Endodermal cell (in vitro differentiated cells): ENCODE results near the gene NOTCH2. TPM values are rescaled to one million over a fixed set of nuclear protein-coding genes. Genes with fewer than 3 reads are reported as not detected.
"Not testable (repeated sequence)": the region's sequence is repeated elsewhere in the genome, so short reads cannot be mapped to it uniquely, and the experiment has no call there.

Experiments used
- DNase-seq: peaks from one replicate; pipeline ENCODE4 v3.0.0-alpha.2; 2017
- H3K27ac ChIP-seq: 2 replicates; pipeline ENCODE4 v1.5.1; 2013; ENCODE audit warnings: mild to moderate bottlenecking, low read depth, low read length, moderate library complexity
- H3K27me3 ChIP-seq: 2 replicates; pipeline ENCODE4 v1.6.1; 2013; ENCODE audit warnings: mild to moderate bottlenecking, low read length, moderate library complexity; ENCODE audit not compliant: insufficient read depth, control insufficient read depth, poor library complexity, severe bottlenecking
- H3K36me3 ChIP-seq: 2 replicates; pipeline ENCODE4 v1.7.0; 2013; ENCODE audit warnings: mild to moderate bottlenecking, low read length, moderate library complexity; ENCODE audit not compliant: control insufficient read depth, insufficient read depth
- H3K4me1 ChIP-seq: one replicate; pipeline ENCODE4 v1.7.0; 2013; ENCODE audit warnings: low read length; ENCODE audit not compliant: control insufficient read depth, insufficient read depth
- H3K4me3 ChIP-seq: 2 replicates; pipeline ENCODE4 v1.5.1; 2013; ENCODE audit warnings: mild to moderate bottlenecking, low read length, moderate library complexity
- H3K9ac ChIP-seq: 2 replicates; pipeline ENCODE4 v1.6.1; 2013; ENCODE audit warnings: mild to moderate bottlenecking, low read length, moderate library complexity; ENCODE audit not compliant: poor library complexity, severe bottlenecking; ENCODE audit errors: extremely low read depth
- H3K9me3 ChIP-seq: 2 replicates; pipeline ENCODE4 v1.6.1; 2013; ENCODE audit warnings: mild to moderate bottlenecking, low read length, moderate library complexity; ENCODE audit not compliant: control insufficient read depth
- H3K27ac Mint-ChIP-seq: 2 replicates; pipeline ENCODE4 v1.8.0; 2020; ENCODE audit warnings: mixed read lengths
- H3K27me3 Mint-ChIP-seq: 2 replicates; pipeline ENCODE4 v1.8.0; 2021; ENCODE audit warnings: mild to moderate bottlenecking, mixed read lengths; ENCODE audit not compliant: insufficient read depth
- H3K36me3 Mint-ChIP-seq: 2 replicates; pipeline ENCODE4 v1.8.0; 2020; ENCODE audit warnings: low read depth, mixed read lengths
- H3K4me1 Mint-ChIP-seq: 2 replicates; pipeline ENCODE4 v1.8.0; 2020; ENCODE audit warnings: mixed read lengths
- H3K4me3 Mint-ChIP-seq: 2 replicates; pipeline ENCODE4 v1.8.0; 2020; ENCODE audit warnings: mild to moderate bottlenecking, moderate library complexity, mixed read lengths
- H3K9me3 Mint-ChIP-seq: 2 replicates; pipeline ENCODE4 v1.8.0; 2020; ENCODE audit warnings: mild to moderate bottlenecking, mixed read lengths
- WGBS, 2 experiments: methylation state at CpG; one replicate each; pipeline versions ENCODE4 v1.1.5 to v1.1.7; 2013; ENCODE audit warnings: missing lambda C conversion rate in 2 of 2, mixed read lengths in 1 of 2; ENCODE audit not compliant: insufficient coverage in 1 of 2, insufficient read length in 1 of 2; 5-methylcytosine and 5-hydroxymethylcytosine counted together
- total RNA-seq, 2 donors: library from RNA; stranded (reverse); fragmentation: NEBNext Ultra II Directional in 1 of 2; extraction: Animal tissue kit (Norgen Biotek cat#: 25700) in 1 of 2; gene quantifications; 2 replicates in 1 of 2; 3 replicates in 1 of 2; pipeline ENCODE4 v1.2.1, GENCODE V29; 2021

Gene NOTCH2
- total RNA-seq, 2 donors from 2014 or later: 79.0 to 88.3 TPM

DNA sequence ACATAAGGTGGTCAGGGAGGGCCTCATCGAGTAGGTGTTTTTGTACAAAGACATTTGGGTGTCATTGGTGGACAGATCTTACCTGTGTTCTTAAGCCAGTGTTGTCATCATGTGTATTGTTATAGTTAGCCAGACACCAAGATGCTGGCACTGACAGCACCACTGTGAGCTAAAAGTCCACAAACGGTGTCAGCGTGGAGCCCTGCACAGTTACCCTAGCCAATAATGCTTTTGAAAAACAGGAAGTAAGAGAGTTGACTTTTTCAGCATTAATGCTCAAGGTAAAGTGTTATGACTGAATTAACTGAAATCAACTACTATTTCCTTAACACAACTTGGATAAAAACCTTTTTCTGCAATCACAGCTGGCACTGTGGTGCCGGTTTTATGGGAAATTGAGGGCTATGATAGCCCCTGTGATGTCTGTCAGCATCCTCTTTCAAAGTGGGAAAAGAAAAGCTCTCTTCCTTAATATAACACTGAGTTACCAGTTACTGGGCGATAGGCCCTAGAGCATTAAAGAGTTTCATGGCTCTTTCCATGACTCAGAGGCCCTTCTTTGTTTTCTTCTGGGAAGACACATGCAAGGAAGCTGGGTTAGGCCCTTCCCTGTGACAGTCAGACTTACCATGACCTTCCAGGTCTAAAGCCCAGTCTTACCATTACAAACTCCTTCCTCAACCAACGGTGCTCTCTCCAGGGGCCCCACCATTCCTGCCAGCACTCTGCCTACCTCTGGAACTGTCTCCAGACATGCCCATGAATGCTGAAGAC is 29.7 kb upstream of the NOTCH2 start:
- not testable (repeated sequence) for H3K27ac ChIP-seq

DNA sequence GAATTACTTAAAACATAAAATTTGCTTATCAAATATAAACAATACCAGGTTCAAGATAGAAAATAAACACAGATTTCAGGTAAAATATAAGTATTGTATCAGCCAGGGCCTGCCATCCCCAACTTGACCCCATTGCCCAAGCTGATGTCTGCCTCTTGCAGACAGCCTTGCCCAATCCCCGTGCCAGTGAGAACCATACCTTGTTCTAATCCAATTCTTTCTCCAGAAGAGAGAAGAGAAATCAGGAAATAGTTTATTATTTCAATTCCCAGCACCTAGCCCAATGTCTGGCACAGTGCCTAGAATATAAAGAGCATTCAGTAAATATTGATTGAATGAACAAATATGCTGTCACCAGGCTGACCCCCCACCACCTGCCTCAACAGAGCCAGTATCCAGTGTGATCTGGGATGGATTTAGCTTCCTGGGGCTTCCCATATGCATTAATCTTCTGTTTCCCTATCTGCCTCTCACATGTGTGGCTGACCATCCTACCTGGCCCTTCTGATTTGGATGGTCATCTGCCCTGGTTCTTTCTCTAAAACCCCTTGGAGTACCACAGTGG is 27.6 kb upstream of the NOTCH2 start:
- not testable (repeated sequence) for H3K9me3 Mint-ChIP-seq, H3K27ac Mint-ChIP-seq, H3K27me3 ChIP-seq, H3K4me3 Mint-ChIP-seq, H3K27ac ChIP-seq, H3K4me1 ChIP-seq, H3K36me3 ChIP-seq, H3K9me3 ChIP-seq, H3K9ac ChIP-seq, H3K36me3 Mint-ChIP-seq, H3K4me1 Mint-ChIP-seq, H3K27me3 Mint-ChIP-seq, DNase-seq, H3K4me3 ChIP-seq
- 100% methylated on average over 1 of the region's 1 CpG; no CpG with 5 or more reads in 1 of the 2 experiments for WGBS, 2 experiments

More for the DNA sequence above, 29.7 kb upstream of the NOTCH2 start:
- H3K36me3 ChIP-seq, H3K36me3 Mint-ChIP-seq, H3K4me1 ChIP-seq, H3K4me3 Mint-ChIP-seq, H3K27me3 Mint-ChIP-seq, H3K27ac Mint-ChIP-seq, H3K9me3 Mint-ChIP-seq, H3K4me3 ChIP-seq, H3K9ac ChIP-seq, H3K4me1 Mint-ChIP-seq, H3K27me3 ChIP-seq, H3K9me3 ChIP-seq, DNase-seq: not testable (repeated sequence)
- WGBS, 2 experiments: 67% methylated on average over 1 of the region's 6 CpGs; no CpG with 5 or more reads in 1 of the 2 experiments

DNA sequence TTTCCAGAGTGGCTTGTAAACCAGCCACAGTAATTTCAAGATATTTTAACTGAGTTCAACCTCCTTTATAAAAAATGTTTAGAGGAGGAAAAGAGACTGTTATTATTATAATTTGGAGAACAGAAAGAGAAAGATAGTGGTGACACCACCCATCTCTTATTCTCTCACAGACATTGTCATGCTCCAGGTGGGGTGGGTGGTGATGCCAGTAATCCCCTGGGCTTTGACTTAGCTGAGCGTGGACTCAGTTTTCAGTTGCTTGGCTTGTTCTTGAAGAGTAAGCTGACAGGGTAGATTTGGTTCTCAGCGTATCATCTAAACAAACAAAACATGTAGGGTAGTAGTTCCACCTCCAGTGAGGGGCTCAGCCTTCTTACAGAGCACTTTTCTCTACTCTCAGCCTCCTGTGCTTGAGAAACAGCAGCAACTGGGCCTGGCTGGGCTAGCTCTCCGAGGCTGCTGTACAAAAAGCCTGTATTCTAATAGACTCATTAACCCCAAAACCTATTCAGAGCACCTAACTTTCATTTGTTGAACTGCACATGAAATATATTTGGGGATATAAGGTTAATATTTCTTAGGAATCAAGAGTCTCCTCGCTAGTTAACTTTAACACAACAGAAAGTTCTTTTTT is 24.2 kb upstream of the NOTCH2 start:
- H3K4me3 Mint-ChIP-seq, H3K36me3 Mint-ChIP-seq, H3K4me1 Mint-ChIP-seq, H3K9ac ChIP-seq, H3K27me3 ChIP-seq, H3K27ac ChIP-seq, H3K9me3 Mint-ChIP-seq, H3K9me3 ChIP-seq, H3K36me3 ChIP-seq, H3K27ac Mint-ChIP-seq, DNase-seq, H3K4me3 ChIP-seq, H3K27me3 Mint-ChIP-seq, H3K4me1 ChIP-seq: not testable (repeated sequence)
- WGBS, 2 experiments: 100% methylated on average over 1 of the region's 4 CpGs; no CpG with 5 or more reads in 1 of the 2 experiments

- DNase-seq, H3K9me3 ChIP-seq, H3K9me3 Mint-ChIP-seq, H3K4me1 ChIP-seq, H3K4me1 Mint-ChIP-seq, H3K36me3 Mint-ChIP-seq, H3K9ac ChIP-seq, H3K27ac ChIP-seq, H3K27me3 Mint-ChIP-seq, H3K4me3 Mint-ChIP-seq, H3K36me3 ChIP-seq, H3K4me3 ChIP-seq, H3K27ac Mint-ChIP-seq, H3K27me3 ChIP-seq: not testable (repeated sequence)
- WGBS, 2 experiments: 96% methylated on average over 1 of the region's 4 CpGs; no CpG with 5 or more reads in 1 of the 2 experiments
These were observed 23.1 kb upstream of the NOTCH2 start for GRCh38 chr1:120092232-120093218.

DNA sequence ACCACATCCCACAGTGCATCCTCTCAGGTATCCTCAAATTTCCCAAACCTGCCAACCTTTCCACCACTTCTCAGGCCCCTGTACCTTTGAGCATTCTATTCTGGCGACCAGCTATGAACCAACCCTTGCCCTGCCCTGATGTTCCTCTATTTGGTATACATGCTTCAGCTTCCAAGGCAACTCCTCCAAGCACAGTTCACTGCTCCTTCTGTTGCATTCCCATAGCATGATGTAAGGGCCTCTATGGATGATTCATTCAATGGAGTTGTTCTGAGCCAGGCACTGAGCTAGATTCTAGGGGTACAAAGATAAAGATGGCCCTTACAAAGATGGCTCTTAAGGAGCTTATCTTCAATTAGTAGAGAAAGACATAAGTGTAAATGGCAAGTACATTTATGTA is 21.4 kb upstream of the NOTCH2 start:
- H3K27ac ChIP-seq, H3K9me3 Mint-ChIP-seq, H3K9ac ChIP-seq, H3K27me3 Mint-ChIP-seq, H3K4me1 ChIP-seq, H3K4me3 ChIP-seq, H3K27ac Mint-ChIP-seq, H3K4me1 Mint-ChIP-seq, H3K36me3 Mint-ChIP-seq, H3K9me3 ChIP-seq, H3K4me3 Mint-ChIP-seq, DNase-seq, H3K27me3 ChIP-seq, H3K36me3 ChIP-seq: not testable (repeated sequence)
- no CpG with 5 or more reads among the region's 1 CpG for WGBS, 2 experiments

- not testable (repeated sequence) for H3K27me3 ChIP-seq, H3K36me3 ChIP-seq, H3K27ac Mint-ChIP-seq, H3K9me3 ChIP-seq, H3K4me3 Mint-ChIP-seq, H3K4me1 ChIP-seq, H3K4me3 ChIP-seq, H3K4me1 Mint-ChIP-seq, H3K9me3 Mint-ChIP-seq, H3K36me3 Mint-ChIP-seq, DNase-seq, H3K27me3 Mint-ChIP-seq, H3K9ac ChIP-seq, H3K27ac ChIP-seq
- 95 to 100% methylated on average over 1 to 3 of the region's 4 CpGs for WGBS, 2 experiments
These were observed 18.5 kb upstream of the NOTCH2 start for GRCh38 chr1:120087959-120088358.
